Measurements from ENCODE around the gene ZNF234.
A peak's percentile ranks its signal among the peaks of the same experiment; 100 is the strongest.
"Not testable (repeated sequence)": the region's sequence is repeated elsewhere in the genome, so short reads cannot be mapped to it uniquely, and the experiment has no call there.

Gene ZNF234

GRCh38 chr19:44156475-44156874 is 15.1 kb downstream of the ZNF234 start:
- Mint-ChIP-seq H3K36me3 (peaks cover 44% of the 10 kb centered on the region), H3K4me1 (no peaks in the 10 kb centered on the region), H3K9me3 (peaks cover 39% of the 10 kb centered on the region), H3K27ac (no peak overlapping the region), H3K4me3 (no peak overlapping the region)
- DNase-seq (ENCODE audit: low spot score in 2 of 2), result no peak
- no peak for ATAC-seq

DNA sequence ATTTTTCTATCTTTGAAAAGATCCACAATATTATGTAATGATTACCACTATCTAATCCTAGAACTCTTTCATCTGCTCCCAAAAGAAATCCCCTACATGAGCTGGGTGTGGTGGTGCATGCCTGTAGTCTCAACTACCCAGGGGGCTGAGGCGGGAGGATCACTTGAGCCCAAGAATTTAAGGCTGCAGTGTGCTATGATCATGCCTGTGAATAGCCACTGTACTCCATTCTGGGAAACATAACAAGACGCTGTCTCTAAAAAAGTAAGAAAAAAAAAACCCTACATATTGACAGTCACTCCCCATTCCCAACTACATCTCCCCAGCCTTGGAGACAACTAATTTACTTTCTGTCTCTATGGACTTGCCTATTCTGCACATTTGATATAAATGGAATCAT is 22.4 kb downstream of the ZNF234 start:
- H3K9me3 Mint-ChIP-seq, result peaks cover 18% of the 10 kb centered on the region
- H3K4me1 Mint-ChIP-seq, result peaks cover 26% of the 10 kb centered on the region
- peaks cover 35% of the 10 kb centered on the region for H3K36me3 Mint-ChIP-seq
- H3K27ac Mint-ChIP-seq, result no peak overlapping the region
- ATAC-seq (no peak), DNase-seq (ENCODE audit: low spot score in 2 of 2) (no peak)
- no peak overlapping the region for H3K4me3 Mint-ChIP-seq

GRCh38 chr19:44164327-44164672 is 22.9 kb downstream of the ZNF234 start:
- DNase-seq (ENCODE audit: low spot score in 2 of 2) (peak in 1 of 2 donors; percentile 49), ATAC-seq (no peak)
- Mint-ChIP-seq H3K9me3 (peaks cover 19% of the 10 kb centered on the region), H3K27ac (peak overlapping the region; percentile 98), H3K4me3 (peak overlapping the region; percentile 93), H3K4me1 (peaks cover 26% of the 10 kb centered on the region), H3K36me3 (peaks cover 40% of the 10 kb centered on the region)

DNA sequence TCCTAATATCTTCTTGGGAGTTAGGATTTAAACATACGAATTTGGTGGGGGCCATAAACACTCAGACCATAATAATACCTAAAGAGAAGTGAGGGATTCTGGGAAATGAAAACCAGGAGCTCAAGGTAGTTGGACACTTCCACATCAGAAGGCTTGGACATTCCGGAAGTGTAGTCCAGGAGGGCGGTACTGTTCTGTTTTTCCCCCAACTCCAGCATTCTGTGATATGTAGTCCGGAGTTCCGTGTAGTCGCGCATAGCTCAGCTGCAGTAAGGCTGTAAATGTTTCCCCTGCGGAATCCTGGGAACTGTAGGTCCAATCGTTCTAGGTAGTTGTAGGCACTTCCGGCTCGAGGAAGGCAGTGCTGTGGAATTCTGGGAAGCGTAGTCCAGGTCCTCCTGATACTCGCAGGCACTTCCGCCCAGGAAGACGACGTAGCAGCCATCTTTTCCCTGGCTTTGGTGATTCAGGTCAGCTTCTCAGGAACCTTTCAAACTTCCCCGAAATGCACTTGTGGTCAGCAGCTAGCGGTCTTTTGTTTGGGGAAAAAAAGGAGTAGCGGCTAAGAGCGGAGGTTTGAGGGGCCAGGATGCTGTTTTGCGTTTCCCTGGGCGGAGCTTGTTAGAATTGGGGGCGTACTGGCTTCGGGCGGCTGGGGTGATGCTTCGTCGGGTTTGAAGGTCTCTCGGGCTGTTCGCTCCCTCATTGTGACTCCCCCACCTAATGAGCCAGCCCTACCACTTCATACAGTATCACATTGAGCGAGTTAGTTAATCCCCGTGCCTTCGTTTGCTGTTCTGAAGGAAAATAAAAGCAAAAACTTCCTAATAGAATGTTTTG is 23.5 kb downstream of the ZNF234 start, which contains the start of gene ZNF226:
ZNF226 (plus strand) TSS at position 428 of the 840 bp plus-strand sequence. CDS start 4,981 bp downstream, outside the sequence.
- Mint-ChIP-seq H3K27ac (peak within 1 kb of the TSS; percentile 98), H3K4me3 (peak within 1 kb of the TSS; percentile 93), H3K9me3 (peaks cover 16% of the 10 kb centered on the region), H3K4me1 (peaks cover 26% of the 10 kb centered on the region), H3K36me3 (peaks cover 46% of the 10 kb centered on the region)
- ATAC-seq (peak; percentile 84), DNase-seq (ENCODE audit: low spot score in 2 of 2) (peak; percentile 52 to 89)

DNA sequence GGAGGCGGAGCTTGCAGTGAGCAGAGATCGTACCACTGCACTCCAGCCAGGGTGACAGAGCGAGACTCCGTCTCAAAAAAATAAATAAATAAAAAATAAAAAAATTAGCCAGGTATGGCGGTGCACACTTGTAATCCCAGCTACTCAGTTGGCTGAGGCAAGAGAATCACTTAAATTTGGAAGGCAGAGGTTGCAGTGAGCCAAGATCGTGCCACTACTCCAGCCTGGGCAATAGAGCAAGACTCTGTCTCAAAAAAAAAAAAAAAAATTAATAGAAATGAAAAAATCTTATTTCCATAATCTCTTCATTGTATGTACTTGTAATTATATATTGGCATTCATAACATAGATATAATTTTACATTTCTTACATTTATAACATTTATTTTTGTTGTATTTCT is 29.3 kb downstream of the ZNF234 start:
- peaks cover 95% of the 10 kb centered on the region for H3K36me3 Mint-ChIP-seq
- not testable (repeated sequence) for ATAC-seq; DNase-seq (ENCODE audit: low spot score in 2 of 2); H3K4me3 Mint-ChIP-seq; H3K27ac Mint-ChIP-seq
- H3K4me1 Mint-ChIP-seq, result peaks cover 15% of the 10 kb centered on the region
- H3K9me3 Mint-ChIP-seq, result peaks cover 32% of the 10 kb centered on the region

DNA sequence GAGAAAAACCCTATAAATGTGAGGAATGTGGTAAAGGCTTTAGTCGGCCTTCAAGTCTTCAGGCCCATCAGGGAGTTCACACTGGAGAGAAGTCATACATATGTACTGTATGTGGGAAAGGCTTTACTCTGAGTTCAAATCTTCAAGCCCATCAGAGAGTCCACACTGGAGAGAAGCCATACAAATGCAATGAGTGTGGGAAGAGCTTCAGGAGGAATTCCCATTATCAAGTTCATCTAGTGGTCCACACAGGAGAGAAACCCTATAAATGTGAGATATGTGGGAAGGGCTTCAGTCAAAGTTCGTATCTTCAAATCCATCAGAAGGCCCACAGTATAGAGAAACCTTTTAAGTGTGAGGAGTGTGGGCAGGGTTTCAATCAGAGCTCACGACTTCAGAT is 35.2 kb downstream of the ZNF234 start:
- Mint-ChIP-seq H3K4me1 (no peaks in the 10 kb centered on the region), H3K27ac (no peak overlapping the region), H3K36me3 (peaks cover 51% of the 10 kb centered on the region), H3K4me3 (no peak overlapping the region), H3K9me3 (peaks cover 38% of the 10 kb centered on the region)
- DNase-seq (ENCODE audit: low spot score in 2 of 2), result no peak
- ATAC-seq, result no peak

- Mint-ChIP-seq H3K36me3 (peaks cover 7% of the 10 kb centered on the region), H3K4me3 (no peak overlapping the region)
- DNase-seq (ENCODE audit: low spot score in 2 of 2), result no peak
Measured at GRCh38 chr19:44180968-44181367, 39.6 kb downstream of the ZNF234 start.

DNA sequence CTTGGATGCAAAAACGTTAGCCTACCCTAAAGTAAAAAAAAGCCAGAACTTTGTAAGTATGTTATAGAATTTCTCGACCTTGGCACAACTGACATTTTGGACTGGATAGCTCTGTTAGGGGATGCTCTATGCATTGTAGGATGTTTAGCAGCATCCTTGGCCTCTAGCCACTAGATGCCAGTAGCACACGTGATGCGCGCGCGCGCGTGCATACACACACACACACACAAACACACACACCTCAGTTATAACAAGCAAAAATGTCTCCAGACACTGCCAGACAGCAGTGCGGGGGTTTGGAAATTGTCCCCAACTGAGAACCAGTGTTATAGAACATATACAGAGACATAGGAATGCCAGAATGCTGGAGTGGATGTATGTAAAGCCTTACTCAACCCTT is 40.8 kb downstream of the ZNF234 start:
- no peak for ATAC-seq
- no peak overlapping the region for H3K4me3 Mint-ChIP-seq
- no peaks in the 10 kb centered on the region for H3K4me1 Mint-ChIP-seq
- peaks cover 19% of the 10 kb centered on the region for H3K9me3 Mint-ChIP-seq
- no peak overlapping the region for H3K27ac Mint-ChIP-seq
- DNase-seq (ENCODE audit: low spot score in 2 of 2), result no peak
- H3K36me3 Mint-ChIP-seq, result peaks cover 3% of the 10 kb centered on the region

More at GRCh38 chr19:44180968-44181367, 39.6 kb downstream of the ZNF234 start:
- no peak for ATAC-seq
- Mint-ChIP-seq H3K9me3 (peaks cover 27% of the 10 kb centered on the region), H3K4me1 (no peaks in the 10 kb centered on the region), H3K27ac (no peak overlapping the region)

DNA sequence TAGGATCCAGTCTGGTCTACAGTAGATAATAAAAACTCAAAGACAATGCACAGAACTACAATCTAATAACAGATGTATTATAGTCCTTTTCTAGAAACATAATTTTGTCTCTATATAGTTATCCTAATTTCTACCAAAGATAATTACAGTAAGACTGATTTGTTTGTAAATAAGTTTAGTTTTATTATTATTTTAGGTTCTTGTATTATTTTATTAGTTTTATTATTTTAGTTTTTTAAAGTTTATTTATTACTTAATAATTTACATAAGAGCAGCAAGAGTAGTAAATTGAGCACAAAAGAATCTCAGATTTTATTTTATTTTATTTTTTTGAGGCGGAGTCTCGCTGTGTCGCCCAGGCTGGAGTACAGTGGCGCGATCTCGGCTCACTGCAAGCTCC is 48.7 kb downstream of the ZNF234 start:
- no peak for ATAC-seq
- Mint-ChIP-seq H3K36me3 (no peaks in the 10 kb centered on the region), H3K9me3 (peaks cover 31% of the 10 kb centered on the region), H3K27ac (no peak overlapping the region), H3K4me1 (no peaks in the 10 kb centered on the region), H3K4me3 (no peak overlapping the region)
- no peak for DNase-seq (ENCODE audit: low spot score in 2 of 2)

- Mint-ChIP-seq H3K4me3 (no peak overlapping the region), H3K4me1 (no peaks in the 10 kb centered on the region), H3K36me3 (no peaks in the 10 kb centered on the region), H3K9me3 (peaks cover 31% of the 10 kb centered on the region), H3K27ac (no peak overlapping the region)
- ATAC-seq (no peak), DNase-seq (ENCODE audit: low spot score in 2 of 2) (no peak)
Measured at GRCh38 chr19:44192127-44192526, 50.8 kb downstream of the ZNF234 start.

DNA sequence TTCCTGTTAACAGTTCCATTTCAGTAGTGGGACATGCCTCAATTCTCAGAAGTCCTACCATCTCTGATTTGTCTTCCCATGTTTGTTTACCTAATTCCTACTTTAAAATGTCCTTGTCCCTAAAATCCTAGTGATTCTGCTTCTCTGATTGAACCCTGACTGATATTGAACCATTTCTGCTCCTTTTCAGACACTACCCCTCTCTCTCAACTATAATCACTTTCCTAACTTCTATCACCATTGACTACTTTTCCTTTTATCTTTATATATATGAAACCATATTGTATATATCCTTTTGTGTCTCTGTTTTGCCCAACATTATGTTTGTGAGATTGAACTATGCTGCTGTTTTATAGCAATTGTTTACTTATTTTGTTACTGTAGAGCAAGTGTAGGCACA is 55.4 kb downstream of the ZNF234 start:
- H3K4me3 Mint-ChIP-seq, result no peak overlapping the region

GRCh38 chr19:44202470-44202869 is 61.1 kb downstream of the ZNF234 start:
- Mint-ChIP-seq H3K4me1 (peaks cover 6% of the 10 kb centered on the region), H3K9me3 (peaks cover 20% of the 10 kb centered on the region), H3K4me3 (no peak overlapping the region), H3K36me3 (no peaks in the 10 kb centered on the region), H3K27ac (no peak overlapping the region)
- DNase-seq (ENCODE audit: low spot score in 2 of 2) (no peak), ATAC-seq (no peak)

More for the DNA sequence above, 55.4 kb downstream of the ZNF234 start:
- ATAC-seq (no peak), DNase-seq (ENCODE audit: low spot score in 2 of 2) (no peak)
- Mint-ChIP-seq H3K27ac (no peak overlapping the region), H3K36me3 (no peaks in the 10 kb centered on the region), H3K4me1 (no peaks in the 10 kb centered on the region), H3K9me3 (peaks cover 29% of the 10 kb centered on the region)

- Mint-ChIP-seq H3K4me1 (peaks cover 11% of the 10 kb centered on the region), H3K27ac (no peak overlapping the region), H3K36me3 (no peaks in the 10 kb centered on the region), H3K9me3 (peaks cover 22% of the 10 kb centered on the region), H3K4me3 (no peak overlapping the region)
- ATAC-seq (no peak), DNase-seq (ENCODE audit: low spot score in 2 of 2) (no peak)
Measured at GRCh38 chr19:44202974-44203373, 61.6 kb downstream of the ZNF234 start.

- H3K4me3 Mint-ChIP-seq; H3K27ac Mint-ChIP-seq; H3K36me3 Mint-ChIP-seq; DNase-seq (ENCODE audit: low spot score in 2 of 2); ATAC-seq: not testable (repeated sequence)
- H3K4me1 Mint-ChIP-seq, result peaks cover 12% of the 10 kb centered on the region
- peaks cover 19% of the 10 kb centered on the region for H3K9me3 Mint-ChIP-seq
Measured at GRCh38 chr19:44203877-44204276, 62.5 kb downstream of the ZNF234 start.

DNA sequence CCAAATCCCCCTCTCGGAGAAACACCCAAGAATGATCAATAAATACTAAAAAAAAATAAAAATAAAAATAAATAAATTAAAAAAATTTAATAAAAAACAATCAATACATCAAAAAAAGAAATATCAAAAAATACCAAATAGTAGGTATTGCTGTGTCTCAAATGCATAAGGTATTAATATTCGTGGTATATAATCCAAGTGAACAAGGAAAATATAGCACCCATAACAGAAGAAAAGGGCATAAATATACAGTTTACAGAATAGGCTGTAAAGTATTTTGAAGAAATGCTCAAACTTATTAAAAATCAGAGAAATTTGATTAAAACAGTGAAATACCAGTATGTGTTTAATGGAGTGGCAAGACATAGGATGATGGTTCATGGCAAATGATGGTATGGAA is 63.4 kb downstream of the ZNF234 start:
- ATAC-seq, result no peak
- Mint-ChIP-seq H3K9me3 (peaks cover 16% of the 10 kb centered on the region), H3K36me3 (no peaks in the 10 kb centered on the region), H3K4me3 (no peak overlapping the region), H3K27ac (no peak overlapping the region), H3K4me1 (peaks cover 12% of the 10 kb centered on the region)
- DNase-seq (ENCODE audit: low spot score in 2 of 2), result no peak

GRCh38 chr19:44207126-44207803 is 65.9 kb downstream of the ZNF234 start:
- peak; percentile 49 to 83 for DNase-seq (ENCODE audit: low spot score in 2 of 2)
- H3K4me3 Mint-ChIP-seq, result peak overlapping the region; percentile 94
- H3K36me3 Mint-ChIP-seq, result no peaks in the 10 kb centered on the region
- H3K9me3 Mint-ChIP-seq, result peaks cover 11% of the 10 kb centered on the region
- peak; percentile 92 for ATAC-seq
- H3K27ac Mint-ChIP-seq, result peak overlapping the region; percentile 99
- H3K4me1 Mint-ChIP-seq, result peaks cover 12% of the 10 kb centered on the region
